Fibroblast of the conjunctiva (primary cell): ENCODE measurements around the gene NOTCH2NLA.
"Not testable (repeated sequence)": the region's sequence is repeated elsewhere in the genome, so short reads cannot be mapped to it uniquely, and the experiment has no call there.

Experiments used
- DNase-seq: peaks from one replicate; pipeline ENCODE4 v3.0.0-alpha.2; 2010; ENCODE audit warnings: low read depth

NOTCH2NLA gene

DNA sequence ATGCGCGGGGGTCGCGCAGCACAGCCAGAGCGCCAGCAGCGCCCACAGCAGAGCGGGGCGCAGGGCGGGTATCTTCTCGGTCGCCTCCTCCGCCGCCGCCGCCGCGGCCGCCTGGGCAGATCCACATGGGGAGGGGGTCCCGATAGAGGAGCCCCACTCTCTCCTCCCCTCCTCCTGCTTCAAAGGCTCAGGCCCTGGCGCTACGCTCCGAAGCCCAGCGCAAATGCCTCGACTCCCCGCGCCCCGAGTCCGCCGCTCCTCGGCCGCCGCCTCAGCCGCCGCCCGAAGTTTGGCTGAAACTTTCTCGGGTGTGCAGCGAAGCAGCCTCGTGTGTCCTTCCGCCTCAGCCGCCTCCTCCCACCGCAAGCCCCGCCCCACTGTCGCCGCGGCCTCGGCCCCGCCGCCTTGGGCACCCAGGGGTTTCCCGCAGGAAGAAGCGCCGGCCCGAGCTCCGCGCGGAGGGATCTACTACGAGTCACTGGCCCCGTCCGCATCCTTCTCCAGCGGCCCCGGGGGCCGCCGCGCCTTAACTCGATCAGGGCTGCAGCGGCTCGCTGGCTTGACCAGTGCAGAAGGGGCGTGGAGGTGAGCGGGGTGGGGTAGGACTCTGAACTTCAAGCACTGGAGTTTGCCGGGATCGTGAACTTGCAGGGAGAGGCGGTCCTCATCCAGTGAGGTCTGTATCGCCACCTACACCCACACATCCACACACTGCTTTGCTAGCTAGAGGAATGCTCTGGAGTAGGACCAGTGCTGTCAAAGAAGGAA, at the start of gene NOTCH2NLA:
Gene NOTCH2NLA (minus strand): TSS at position 312 of the 768 bp plus-strand sequence. CDS start 39,684 bp downstream, outside the sequence.
- DNase-seq = not testable (repeated sequence)

DNA sequence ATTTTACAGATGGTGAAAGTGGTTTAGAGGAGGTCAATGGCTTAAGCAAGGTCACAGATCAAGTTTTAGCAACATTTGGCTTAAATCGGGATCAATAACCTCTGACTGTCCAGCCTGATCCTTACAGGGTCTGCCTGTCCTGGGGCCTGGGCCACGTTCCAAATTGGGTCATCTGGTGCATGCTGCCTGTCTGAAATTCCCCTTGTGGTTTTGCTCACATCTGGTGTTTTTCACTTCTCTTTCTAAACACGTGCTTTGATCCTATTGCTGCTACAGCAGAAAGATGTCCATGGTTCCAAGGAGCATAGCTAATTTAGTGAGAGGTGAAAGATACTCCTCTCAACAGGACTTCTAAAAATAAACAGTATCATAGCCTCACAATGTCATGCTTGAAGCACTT, 49.5 kb upstream of the NOTCH2NLA start:
- DNase-seq = not testable (repeated sequence)

DNA sequence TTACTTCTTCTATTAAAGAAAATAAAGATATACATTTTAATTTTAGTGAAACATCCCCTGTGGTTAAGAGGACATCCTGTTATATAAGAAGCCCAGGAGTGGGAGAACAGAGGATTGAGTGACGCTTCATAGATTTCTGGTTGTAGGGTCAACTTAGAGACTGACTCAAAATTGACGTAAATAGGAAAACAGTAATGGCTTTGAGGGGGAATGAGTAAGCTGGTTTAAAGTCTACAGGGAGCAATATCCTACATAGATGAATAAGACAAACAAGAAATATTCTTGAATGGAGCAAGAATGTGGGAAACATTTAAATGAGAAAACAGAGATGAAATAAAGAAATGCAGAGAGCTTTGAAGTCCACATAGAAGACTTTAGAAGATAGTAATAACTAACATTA, 48.3 kb upstream of the NOTCH2NLA start:
- not testable (repeated sequence) for DNase-seq

- DNase-seq = not testable (repeated sequence)
These were observed 45.3 kb upstream of the NOTCH2NLA start for GRCh38 chr1:146274083-146274482.

- DNase-seq = not testable (repeated sequence)
These were observed 44.4 kb upstream of the NOTCH2NLA start for GRCh38 chr1:146273194-146273593.

DNA sequence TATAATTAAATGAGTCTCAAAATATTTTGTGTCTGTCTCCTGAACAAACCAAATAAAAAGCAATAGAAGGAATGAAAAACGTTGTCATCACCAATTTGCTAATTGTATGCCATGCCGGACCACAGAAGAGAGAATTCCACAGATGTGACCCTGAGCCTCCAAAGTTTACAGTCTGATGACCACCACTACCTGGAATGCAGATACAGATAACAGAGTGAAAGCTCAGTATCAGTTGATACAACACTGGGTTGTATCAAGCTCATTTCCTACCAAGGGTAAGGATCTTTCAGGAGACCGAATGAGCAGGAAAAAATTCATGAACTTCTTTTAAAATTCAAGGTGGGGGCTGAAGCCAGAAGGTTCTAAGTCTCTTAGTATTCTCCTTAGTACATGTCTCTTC, 43.9 kb upstream of the NOTCH2NLA start:
- DNase-seq = not testable (repeated sequence)

DNA sequence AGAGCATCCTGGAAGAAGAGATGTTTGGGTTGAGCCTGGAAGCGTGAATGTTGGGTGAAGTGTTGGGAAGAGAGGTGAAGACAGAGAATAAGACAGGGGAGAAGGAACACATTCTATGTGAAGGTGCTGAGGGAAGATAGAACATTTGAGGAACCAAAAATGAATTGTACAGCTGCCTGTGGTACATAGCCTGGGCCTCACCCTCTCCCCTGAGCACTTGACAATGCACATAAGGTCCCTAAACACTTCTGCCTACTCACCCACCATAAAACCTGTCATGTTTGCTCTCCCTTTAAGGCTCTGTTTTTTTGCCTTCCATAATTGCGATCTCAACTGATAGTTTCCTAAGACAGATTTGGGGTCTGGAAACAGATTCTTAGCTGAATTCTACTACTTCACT, 43.2 kb upstream of the NOTCH2NLA start:
- DNase-seq = not testable (repeated sequence)

GRCh38 chr1:146270129-146270528, 41.3 kb upstream of the NOTCH2NLA start:
- DNase-seq = not testable (repeated sequence)

DNA sequence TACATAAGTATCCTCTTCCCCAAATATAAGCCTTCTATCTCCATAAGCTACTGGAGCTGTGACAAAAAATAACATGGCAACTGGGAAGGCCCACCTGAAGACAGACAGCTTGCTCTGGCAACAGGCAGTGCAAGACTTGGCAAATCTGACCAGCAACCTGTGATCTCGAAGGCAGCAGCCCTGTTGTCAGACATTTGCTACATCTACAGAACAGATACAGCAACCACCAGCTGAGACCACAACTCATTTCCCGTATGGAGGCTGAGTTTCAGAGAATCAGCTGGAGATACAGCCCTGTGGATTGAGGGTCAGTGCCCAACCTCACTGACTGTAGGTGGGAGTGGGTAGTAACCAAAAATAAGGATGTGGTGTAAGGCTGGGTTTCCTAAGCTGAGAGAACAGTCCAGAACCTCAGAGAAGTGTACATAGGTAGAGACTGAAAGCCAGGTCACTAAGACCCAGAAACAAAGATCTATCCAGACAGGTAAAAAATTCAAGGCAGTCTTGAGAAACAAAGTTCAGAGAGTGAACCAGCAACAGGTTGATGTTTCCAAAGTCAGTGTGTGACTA, 37.4 kb upstream of the NOTCH2NLA start:
- DNase-seq = not testable (repeated sequence)

DNA sequence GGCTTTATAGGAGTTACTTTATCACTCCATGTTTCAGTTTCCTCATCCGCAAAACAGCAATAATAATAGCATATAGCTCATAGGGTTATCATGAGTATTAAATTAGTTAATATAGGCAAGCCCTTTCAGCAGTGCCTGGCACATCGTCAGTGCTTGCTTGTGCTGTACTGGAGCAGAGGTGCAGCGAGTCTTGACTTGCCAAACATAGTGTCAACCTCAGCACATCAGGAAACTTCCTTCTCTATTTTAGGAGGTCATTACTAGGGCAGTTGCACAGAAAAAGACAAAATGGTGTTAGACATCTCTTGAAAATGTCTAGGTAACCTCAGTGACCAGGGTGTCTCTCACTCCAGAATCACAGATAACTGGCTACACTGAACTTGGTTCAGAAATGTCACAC, 35.9 kb upstream of the NOTCH2NLA start:
- DNase-seq = not testable (repeated sequence)

GRCh38 chr1:146260006-146260730, 31.3 kb upstream of the NOTCH2NLA start:
- not testable (repeated sequence) for DNase-seq

- not testable (repeated sequence) for DNase-seq
These were observed 29.3 kb upstream of the NOTCH2NLA start for GRCh38 chr1:146257992-146258552.

GRCh38 chr1:146254569-146255197, 25.9 kb upstream of the NOTCH2NLA start:
- DNase-seq = not testable (repeated sequence)

GRCh38 chr1:146253249-146253855, 24.5 kb upstream of the NOTCH2NLA start:
- not testable (repeated sequence) for DNase-seq

- not testable (repeated sequence) for DNase-seq
These were observed 22.7 kb upstream of the NOTCH2NLA start for GRCh38 chr1:146251523-146251922.

DNA sequence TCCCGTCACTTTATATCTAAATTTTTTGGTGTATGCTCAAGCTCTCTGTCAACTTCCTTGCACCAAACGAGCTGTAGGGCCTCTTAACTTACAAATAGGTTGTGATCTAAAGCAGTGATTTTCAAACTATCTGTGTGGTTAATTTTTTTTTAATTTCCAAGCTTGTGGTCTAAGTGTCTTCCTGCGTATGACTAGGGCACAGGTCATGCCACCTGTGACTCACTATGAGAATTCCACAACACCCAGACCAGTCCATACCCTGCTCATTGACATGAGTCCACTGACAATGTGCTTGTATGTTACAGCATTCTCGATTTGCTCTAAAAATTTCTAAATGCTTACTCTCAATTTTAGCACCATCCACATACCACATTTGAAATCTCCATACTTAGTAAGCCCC, 19.8 kb upstream of the NOTCH2NLA start:
- DNase-seq = not testable (repeated sequence)

DNA sequence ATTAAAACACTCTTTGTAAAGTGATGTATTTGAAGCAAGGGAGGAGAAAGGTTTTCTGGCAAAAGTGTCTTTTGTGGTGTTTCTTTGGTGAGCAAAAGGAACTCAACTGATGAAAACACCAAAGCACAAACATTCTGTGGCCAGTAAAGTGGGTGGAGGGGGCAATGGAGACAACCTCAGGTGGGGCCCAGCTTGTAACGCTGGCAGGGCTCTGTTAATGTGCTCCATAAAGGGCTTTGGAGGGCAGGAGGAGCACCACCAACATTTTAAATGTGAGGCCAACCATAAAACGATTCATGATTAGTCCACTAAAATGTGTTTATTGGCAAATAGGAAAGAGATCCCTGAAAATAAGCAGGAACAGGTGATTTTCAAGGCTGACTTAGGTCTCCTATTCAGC, 7.8 kb upstream of the NOTCH2NLA start:
- DNase-seq = not testable (repeated sequence)

- DNase-seq = not testable (repeated sequence)
These were observed 7.3 kb upstream of the NOTCH2NLA start for GRCh38 chr1:146236026-146236601.

GRCh38 chr1:146228144-146228682, 608 bp downstream of the NOTCH2NLA start:
- DNase-seq = not testable (repeated sequence)

GRCh38 chr1:146174531-146174930, 54.3 kb downstream of the NOTCH2NLA start:
- not testable (repeated sequence) for DNase-seq

DNA sequence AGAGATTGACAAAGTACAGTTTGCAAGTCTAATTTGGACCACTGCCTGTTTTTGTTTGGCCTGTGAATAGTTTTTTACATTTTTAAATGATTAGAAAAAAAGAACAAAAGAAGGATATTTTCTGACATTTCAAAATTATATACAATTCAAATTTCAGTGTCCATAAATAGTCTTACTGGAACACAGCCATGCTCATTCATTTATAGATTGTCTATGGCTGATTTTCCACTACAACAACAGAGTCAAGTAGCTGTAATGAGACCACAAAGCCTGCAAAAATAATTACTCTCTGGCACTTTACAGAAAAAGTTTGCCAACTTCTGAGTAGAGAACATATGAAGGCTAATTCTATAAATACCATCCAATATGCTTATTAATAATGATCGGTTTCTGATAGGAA, 61.1 kb downstream of the NOTCH2NLA start:
- DNase-seq = not testable (repeated sequence)
